MM.1S (cell line): Measurements from ENCODE around the gene LIN7A.

Experiments used
- EZH2 ChIP-seq: fragments of 300-600 bp; sonication (generic); optimal IDR thresholded peaks from 2 replicates; pipeline ENCODE3; 2017; ENCODE audit warnings: low read depth, mild to moderate bottlenecking, antibody characterized with exemption, low read length, mixed read lengths
- TF ChIP-seq, protein P1 (sequence below): fragments of 300-600 bp; sonication (generic); IDR thresholded peaks from 2 replicates; pipeline ENCODE4 v1.5.1; 2016; ENCODE audit warnings: antibody characterized with exemption, low read length, mixed read lengths

DNA sequence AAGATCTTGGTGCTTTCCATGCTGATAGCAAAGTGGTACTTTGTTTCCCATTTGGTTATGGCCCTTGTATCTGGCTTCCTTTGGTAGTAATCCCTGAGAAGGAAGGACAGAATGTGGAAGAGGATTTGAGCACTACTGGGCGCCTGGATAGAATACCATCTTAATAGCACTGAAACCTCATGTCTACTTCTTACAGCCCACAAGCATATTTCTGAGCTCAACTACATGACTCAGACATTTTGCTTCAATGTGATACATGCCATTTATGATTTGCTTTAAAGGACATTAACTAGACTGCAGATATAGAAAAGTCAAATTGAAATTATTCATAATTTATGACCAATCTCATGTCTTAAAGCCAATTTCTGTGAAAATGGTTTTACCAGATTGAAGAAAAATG lies 80.4 kb downstream of the LIN7A start:
- TF ChIP-seq, protein P1, sequence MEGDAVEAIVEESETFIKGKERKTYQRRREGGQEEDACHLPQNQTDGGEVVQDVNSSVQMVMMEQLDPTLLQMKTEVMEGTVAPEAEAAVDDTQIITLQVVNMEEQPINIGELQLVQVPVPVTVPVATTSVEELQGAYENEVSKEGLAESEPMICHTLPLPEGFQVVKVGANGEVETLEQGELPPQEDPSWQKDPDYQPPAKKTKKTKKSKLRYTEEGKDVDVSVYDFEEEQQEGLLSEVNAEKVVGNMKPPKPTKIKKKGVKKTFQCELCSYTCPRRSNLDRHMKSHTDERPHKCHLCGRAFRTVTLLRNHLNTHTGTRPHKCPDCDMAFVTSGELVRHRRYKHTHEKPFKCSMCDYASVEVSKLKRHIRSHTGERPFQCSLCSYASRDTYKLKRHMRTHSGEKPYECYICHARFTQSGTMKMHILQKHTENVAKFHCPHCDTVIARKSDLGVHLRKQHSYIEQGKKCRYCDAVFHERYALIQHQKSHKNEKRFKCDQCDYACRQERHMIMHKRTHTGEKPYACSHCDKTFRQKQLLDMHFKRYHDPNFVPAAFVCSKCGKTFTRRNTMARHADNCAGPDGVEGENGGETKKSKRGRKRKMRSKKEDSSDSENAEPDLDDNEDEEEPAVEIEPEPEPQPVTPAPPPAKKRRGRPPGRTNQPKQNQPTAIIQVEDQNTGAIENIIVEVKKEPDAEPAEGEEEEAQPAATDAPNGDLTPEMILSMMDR: no peak
- no peak for TF ChIP-seq EZH2
